A549 treated with AZD9567 at 1 μM for 4 hours (cell line): ENCODE measurements around the gene GAGE12E. TPM values are rescaled to one million over a fixed set of nuclear protein-coding genes. Genes with fewer than 3 reads are reported as not detected.

Experiments used
- total RNA-seq: library from RNA; stranded (reverse); fragments of 200-300 nt; extraction: Qiagen RNA extraction; gene quantifications from 5 replicates; pipeline ENCODE4 v1.2.3, GENCODE V29; 2022; ENCODE audit not compliant: insufficient read depth

GAGE12E gene
- not detected in 5 replicates for total RNA-seq

GRCh38 chrX:49550989-49551388 is at the start of gene GAGE12E:
Gene GAGE12E (plus strand): TSS chrX:49551289. CDS start chrX:49552444, 1,155 bp downstream.

GRCh38 chrX:49531877-49532276 is 19.2 kb upstream of the GAGE12E start, which contains the start of gene GAGE12C:
Gene GAGE12C (plus strand): TSS chrX:49532177. CDS start chrX:49533332, 1,155 bp downstream.

GRCh38 chrX:49541433-49541832 is 9.7 kb upstream of the GAGE12E start, which contains the start of gene GAGE12D:
Gene GAGE12D (plus strand): TSS chrX:49541733. CDS start chrX:49542888, 1,155 bp downstream.

GRCh38 chrX:49560542-49560941 is 9.5 kb downstream of the GAGE12E start, which contains the start of gene GAGE12F:
Gene GAGE12F (plus strand): TSS chrX:49560842. CDS start chrX:49561997, 1,155 bp downstream.

GRCh38 chrX:49570100-49570499 is 19.0 kb downstream of the GAGE12E start, which contains the start of gene GAGE12G:
Gene GAGE12G (plus strand): TSS chrX:49570400. CDS start chrX:49571555, 1,155 bp downstream.

GRCh38 chrX:49579649-49580048 is 28.6 kb downstream of the GAGE12E start, which contains the start of gene GAGE12H:
Gene GAGE12H (plus strand): TSS chrX:49579949. CDS start chrX:49581104, 1,155 bp downstream.

GRCh38 chrX:49589196-49589595 is 38.1 kb downstream of the GAGE12E start, which contains the start of gene GAGE2A:
Gene GAGE2A (plus strand): TSS chrX:49589496. CDS start chrX:49590651, 1,155 bp downstream.

GRCh38 chrX:49598720-49599119 is 47.6 kb downstream of the GAGE12E start, which contains the start of gene GAGE1:
Gene GAGE1 (plus strand): TSS chrX:49599020. CDS start chrX:49600175, 1,155 bp downstream.

Other genes with a start within 250 kb of the GAGE12E start
- not detected in 5 replicates for gene GAGE10, start 247.6 kb upstream of the GAGE12E start, total RNA-seq
- gene GAGE12J, start 229.3 kb upstream of the GAGE12E start, total RNA-seq: not detected in 5 replicates
- gene GAGE13, start 219.7 kb upstream of the GAGE12E start, total RNA-seq: not detected in 5 replicates
- not detected in 5 replicates for gene GAGE12C, start 19.1 kb upstream of the GAGE12E start, total RNA-seq
- gene GAGE12D, start 9.6 kb upstream of the GAGE12E start, total RNA-seq: not detected in 5 replicates
- gene GAGE12F, start 9.6 kb downstream of the GAGE12E start, total RNA-seq: not detected in 5 replicates
- gene GAGE12G, start 19.1 kb downstream of the GAGE12E start, total RNA-seq: not detected in 5 replicates
- not detected in 5 replicates for gene GAGE12H, start 28.7 kb downstream of the GAGE12E start, total RNA-seq
- gene GAGE2A, start 38.2 kb downstream of the GAGE12E start, total RNA-seq: not detected in 5 replicates
- gene GAGE1, start 47.7 kb downstream of the GAGE12E start, total RNA-seq: not detected in 5 replicates
- gene PAGE1, start 144.7 kb downstream of the GAGE12E start, total RNA-seq: 0.14 to 0.20 TPM in 2 of 5 replicates, not detected in the others